GM18507 (cell line): ENCODE results near the gene RYR3.

Experiments
- DNase-seq: peaks from one replicate; pipeline ENCODE4 v3.0.0; 2011; ENCODE audit warnings: low read depth; ENCODE audit not compliant: insufficient read length; ENCODE audit errors: extremely low spot score
- FAIRE-seq: peaks from 2 replicates; lab custom pipeline; 2011; peaks lifted over from hg19 to GRCh38; lab: Jason Lieb, UNC

RYR3 gene

GRCh38 chr15:33476908-33477307, 166.1 kb downstream of the RYR3 start:
- FAIRE-seq, result no peak
- DNase-seq, result no peak

DNA sequence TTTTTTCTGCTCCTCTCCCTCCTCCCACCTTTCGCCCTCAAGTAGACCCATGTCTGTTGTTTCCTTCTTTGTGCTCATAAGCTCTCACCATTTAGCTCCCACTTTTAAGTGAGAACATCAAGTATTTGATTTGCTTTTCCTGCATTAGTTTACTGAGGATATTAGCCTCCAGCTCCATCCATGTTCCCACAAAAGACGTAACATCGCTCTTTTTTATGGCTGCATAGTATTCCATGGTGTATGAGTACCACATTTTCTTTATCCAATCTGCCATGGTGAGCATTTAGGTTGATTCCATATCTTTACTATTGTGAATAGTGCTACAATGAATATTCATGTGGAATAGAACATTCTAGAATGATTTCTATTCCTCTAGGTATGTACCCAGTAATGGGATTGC, 178.6 kb downstream of the RYR3 start:
- FAIRE-seq, result no peak
- DNase-seq, result no peak

GRCh38 chr15:33490703-33491102, 179.9 kb downstream of the RYR3 start:
- FAIRE-seq, result no peak
- no peak for DNase-seq

DNA sequence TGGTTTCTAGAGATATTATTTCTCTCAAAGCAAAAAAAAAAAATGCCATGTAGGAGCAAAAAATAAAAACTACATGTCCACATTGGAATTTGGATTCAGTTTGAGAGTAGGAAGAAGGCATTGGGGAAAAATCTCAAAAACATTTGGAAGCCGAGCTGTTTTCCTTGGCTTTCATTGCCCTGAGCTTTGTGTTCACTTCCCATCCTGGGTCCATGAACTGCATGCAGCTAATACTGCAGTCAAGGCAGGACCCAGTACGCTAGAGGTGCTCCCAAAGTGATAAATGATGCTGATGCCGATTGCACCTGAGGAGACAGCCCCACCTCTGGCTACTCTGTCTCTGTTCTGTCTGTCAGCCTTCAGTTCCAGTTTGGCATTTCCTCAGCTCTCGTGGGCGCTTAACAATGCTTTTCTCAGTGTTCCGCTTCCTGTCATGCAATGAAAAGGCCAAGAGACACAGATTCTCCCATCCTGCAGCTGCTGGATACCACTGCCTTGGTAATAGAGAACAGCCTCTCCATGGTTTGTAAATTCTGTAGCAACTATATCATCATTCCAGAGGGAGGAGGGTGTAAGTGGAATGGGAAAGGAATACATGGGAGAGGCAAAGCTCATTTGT, 181.8 kb downstream of the RYR3 start:
- no peak for FAIRE-seq
- DNase-seq, result no peak

DNA sequence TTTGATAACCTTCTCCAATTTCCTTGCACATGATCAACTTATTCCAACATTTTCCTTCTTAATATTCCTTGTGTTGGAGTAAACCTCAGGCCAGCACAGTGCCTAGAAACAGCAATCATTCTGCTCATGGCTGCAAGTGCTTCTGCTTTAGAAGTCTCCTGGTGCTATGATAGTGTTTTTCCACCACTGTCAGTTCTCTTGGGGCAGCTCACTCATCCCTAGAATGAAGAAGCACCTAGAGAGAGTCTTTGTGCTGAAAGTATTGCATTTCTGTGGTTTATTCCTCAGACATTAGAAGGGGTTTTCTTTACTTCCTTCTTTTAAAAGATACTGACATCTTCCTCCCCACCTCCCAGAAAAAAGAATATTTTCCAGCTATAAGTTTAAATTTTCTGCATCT, 183.5 kb downstream of the RYR3 start:
- FAIRE-seq, result no peak
- no peak for DNase-seq

GRCh38 chr15:33500432-33501195, 189.8 kb downstream of the RYR3 start:
- no peak for FAIRE-seq

DNA sequence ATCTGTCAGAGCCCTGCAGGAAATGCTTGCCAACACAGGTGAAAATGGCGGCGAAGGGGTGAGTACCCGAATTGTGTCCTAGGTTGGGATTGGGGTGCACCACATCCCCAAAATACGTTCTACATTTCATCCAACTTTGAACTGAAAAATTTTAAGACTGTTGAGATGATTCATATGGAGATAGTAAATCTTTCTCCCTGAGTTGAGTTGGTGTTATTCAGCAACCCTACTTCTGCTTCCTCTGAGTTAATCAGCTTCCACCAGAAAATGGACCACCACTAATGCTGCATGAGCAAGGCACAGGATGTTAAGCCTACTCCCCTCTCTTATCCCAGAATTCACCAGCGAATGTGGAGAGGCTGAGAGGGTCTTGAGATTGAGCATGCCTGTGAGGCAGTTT, 192.9 kb downstream of the RYR3 start:
- DNase-seq (no peak), FAIRE-seq (no peak)

More at GRCh38 chr15:33500432-33501195, 189.8 kb downstream of the RYR3 start:
- DNase-seq, result no peak

GRCh38 chr15:33506781-33507296, 196.1 kb downstream of the RYR3 start:
- FAIRE-seq, result no peak

GRCh38 chr15:33508703-33509102, 197.9 kb downstream of the RYR3 start:
- DNase-seq (no peak), FAIRE-seq (no peak)

More at GRCh38 chr15:33506781-33507296, 196.1 kb downstream of the RYR3 start:
- DNase-seq, result no peak

GRCh38 chr15:33515121-33515520, 204.4 kb downstream of the RYR3 start:
- FAIRE-seq (no peak), DNase-seq (no peak)

- no peak for FAIRE-seq
- no peak for DNase-seq
Observed at GRCh38 chr15:33516563-33516962, 205.8 kb downstream of the RYR3 start.

DNA sequence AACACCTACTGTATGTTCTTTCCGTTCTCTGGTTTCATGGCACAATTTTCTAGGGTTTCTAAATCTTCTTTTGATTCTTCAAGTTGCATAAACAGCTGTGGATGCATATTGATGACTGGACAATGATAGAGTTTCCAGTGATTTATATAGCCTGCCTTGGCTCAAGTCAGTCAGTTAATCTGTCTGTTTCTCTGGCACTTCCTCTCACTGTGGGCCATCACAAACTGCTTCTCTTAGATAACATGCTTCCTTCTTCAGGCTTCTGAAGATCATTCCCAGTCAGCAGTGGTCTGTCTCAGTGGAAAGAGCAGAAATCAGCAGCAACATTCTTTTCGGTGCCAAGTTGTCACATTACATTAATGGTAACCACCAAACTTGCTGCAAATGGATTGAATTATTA, 207.2 kb downstream of the RYR3 start:
- no peak for FAIRE-seq
- DNase-seq, result no peak

GRCh38 chr15:33518421-33518820, 207.7 kb downstream of the RYR3 start:
- FAIRE-seq, result no peak

GRCh38 chr15:33524274-33524673, 213.5 kb downstream of the RYR3 start:
- no peak for DNase-seq
- no peak for FAIRE-seq

More at GRCh38 chr15:33518421-33518820, 207.7 kb downstream of the RYR3 start:
- no peak for DNase-seq

DNA sequence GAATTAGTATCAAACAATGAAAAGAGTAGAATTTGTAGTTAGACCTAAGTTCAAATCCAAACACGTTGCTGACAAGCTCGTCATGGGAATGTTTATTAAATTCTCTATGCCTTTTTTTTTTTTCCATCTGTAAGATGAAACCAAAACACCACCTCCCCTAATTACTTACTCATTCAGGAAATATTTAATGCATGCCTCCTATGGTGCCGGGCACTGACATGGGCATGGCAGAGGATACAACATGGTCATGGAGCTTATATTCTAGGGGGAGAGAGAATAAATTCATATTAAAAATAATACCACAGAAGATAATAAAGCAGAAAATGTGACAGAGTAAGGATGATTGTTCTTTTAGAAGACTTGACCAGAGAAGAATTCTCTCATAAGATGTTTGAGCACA, 215.8 kb downstream of the RYR3 start:
- FAIRE-seq, result no peak
- no peak for DNase-seq

DNA sequence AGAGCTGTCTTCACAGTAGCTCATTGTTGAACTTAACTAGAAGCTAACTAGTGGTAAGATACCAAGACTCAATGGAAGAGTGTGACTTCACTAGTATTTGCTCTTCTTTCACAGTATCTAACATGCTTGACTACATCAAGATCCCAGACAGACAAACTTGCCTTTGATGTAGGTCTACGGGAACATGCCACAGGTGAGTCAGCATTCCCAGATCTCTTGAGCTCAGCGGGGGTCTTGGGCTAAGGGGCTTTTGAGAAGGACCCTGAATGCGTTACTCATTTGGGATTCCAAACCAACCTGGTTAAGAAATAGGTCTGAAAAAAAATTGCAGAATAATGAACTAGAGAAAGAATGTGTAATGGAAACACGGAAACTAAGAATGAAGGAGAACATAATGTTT, 222.4 kb downstream of the RYR3 start:
- FAIRE-seq (no peak), DNase-seq (no peak)

DNA sequence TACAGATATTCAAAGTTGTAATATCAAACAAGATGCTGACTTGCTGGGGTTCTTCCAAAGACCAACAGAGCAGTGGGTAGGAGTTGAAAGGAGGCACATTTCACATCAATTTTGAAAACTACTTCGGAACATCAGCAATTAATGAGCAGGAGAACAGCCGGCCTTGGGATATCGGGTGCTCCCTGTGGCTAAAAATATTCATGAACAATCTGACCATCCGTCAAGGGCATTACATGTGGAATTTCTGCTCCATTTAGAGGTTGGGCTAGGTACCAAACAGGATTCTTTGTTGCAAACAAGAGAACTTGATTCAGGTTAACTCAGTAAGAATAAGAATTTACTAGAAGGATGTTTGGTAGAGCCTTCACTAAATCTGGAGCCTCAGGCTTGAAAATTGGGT, 223.9 kb downstream of the RYR3 start:
- DNase-seq, result no peak
- no peak for FAIRE-seq

- FAIRE-seq (no peak), DNase-seq (no peak)
Observed at GRCh38 chr15:33535135-33535534, 224.4 kb downstream of the RYR3 start.

GRCh38 chr15:33539825-33540573, 229.2 kb downstream of the RYR3 start:
- DNase-seq (no peak), FAIRE-seq (no peak)

- FAIRE-seq, result no peak
Observed at GRCh38 chr15:33543957-33544356, 233.2 kb downstream of the RYR3 start.

More at GRCh38 chr15:33543957-33544356, 233.2 kb downstream of the RYR3 start:
- no peak for DNase-seq
